ENCODE data around the gene CKB.

- TF ChIP-seq, protein P1, sequence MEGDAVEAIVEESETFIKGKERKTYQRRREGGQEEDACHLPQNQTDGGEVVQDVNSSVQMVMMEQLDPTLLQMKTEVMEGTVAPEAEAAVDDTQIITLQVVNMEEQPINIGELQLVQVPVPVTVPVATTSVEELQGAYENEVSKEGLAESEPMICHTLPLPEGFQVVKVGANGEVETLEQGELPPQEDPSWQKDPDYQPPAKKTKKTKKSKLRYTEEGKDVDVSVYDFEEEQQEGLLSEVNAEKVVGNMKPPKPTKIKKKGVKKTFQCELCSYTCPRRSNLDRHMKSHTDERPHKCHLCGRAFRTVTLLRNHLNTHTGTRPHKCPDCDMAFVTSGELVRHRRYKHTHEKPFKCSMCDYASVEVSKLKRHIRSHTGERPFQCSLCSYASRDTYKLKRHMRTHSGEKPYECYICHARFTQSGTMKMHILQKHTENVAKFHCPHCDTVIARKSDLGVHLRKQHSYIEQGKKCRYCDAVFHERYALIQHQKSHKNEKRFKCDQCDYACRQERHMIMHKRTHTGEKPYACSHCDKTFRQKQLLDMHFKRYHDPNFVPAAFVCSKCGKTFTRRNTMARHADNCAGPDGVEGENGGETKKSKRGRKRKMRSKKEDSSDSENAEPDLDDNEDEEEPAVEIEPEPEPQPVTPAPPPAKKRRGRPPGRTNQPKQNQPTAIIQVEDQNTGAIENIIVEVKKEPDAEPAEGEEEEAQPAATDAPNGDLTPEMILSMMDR (IDR thresholded peaks at IDR 0.05; ENCODE audit: insufficient read depth, low read length, poor library complexity, severe bottlenecking) = no peak
- no peak for TF ChIP-seq EZH2phosphoT487 (conservative IDR thresholded peaks at IDR 0.05; ENCODE audit: low read length)
Measured at GRCh38 chr14:103537175-103537990, 14.8 kb upstream of the CKB start.

Data from SU-DHL-6 (cell line).